VCaP (cell line): ENCODE measurements around the gene MAP4.
A peak's percentile ranks its signal among the peaks of the same experiment; 100 is the strongest.

Experiments
- H3K27ac ChIP-seq: fragments of 450-650 bp; 2 replicates; pipeline ENCODE4 v1.5.1; 2017
- CTCF ChIP-seq: fragments of 450-650 bp; conservative IDR thresholded peaks from 2 replicates; pipeline ENCODE4 v1.5.1; 2017; ENCODE audit warnings: mild to moderate bottlenecking, moderate library complexity

Gene MAP4

GRCh38 chr3:47885168-47885567 is 131.0 kb downstream of the MAP4 start:
- TF ChIP-seq CTCF = no peak
- no peak overlapping the region for H3K27ac ChIP-seq

- no peak overlapping the region for H3K27ac ChIP-seq
- no peak for TF ChIP-seq CTCF
These were observed 131.6 kb downstream of the MAP4 start for GRCh38 chr3:47884603-47885002.

GRCh38 chr3:47882338-47882737 is 133.9 kb downstream of the MAP4 start:
- H3K27ac ChIP-seq = no peak overlapping the region
- TF ChIP-seq CTCF = peak; percentile 25; the same call in 1 of the 2 replicates

GRCh38 chr3:47877719-47878118 is 138.5 kb downstream of the MAP4 start:
- peak overlapping the region; percentile 57 for H3K27ac ChIP-seq

GRCh38 chr3:47877290-47877689 is 138.9 kb downstream of the MAP4 start:
- peak overlapping the region; percentile 57 for H3K27ac ChIP-seq
- no peak for TF ChIP-seq CTCF

More at GRCh38 chr3:47877719-47878118, 138.5 kb downstream of the MAP4 start:
- TF ChIP-seq CTCF = no peak

GRCh38 chr3:47874913-47875312 is 141.3 kb downstream of the MAP4 start:
- no peak for TF ChIP-seq CTCF
- H3K27ac ChIP-seq = peak overlapping the region; percentile 57

GRCh38 chr3:47874438-47874837 is 141.8 kb downstream of the MAP4 start:
- no peak for TF ChIP-seq CTCF
- peak overlapping the region; percentile 57 for H3K27ac ChIP-seq

GRCh38 chr3:47872916-47873315 is 143.3 kb downstream of the MAP4 start:
- no peak overlapping the region for H3K27ac ChIP-seq
- TF ChIP-seq CTCF = no peak
